Gastroesophageal sphincter (tissue), 3 donors: Measurements from ENCODE around the gene RHBDF2.

ENCODE experiments used
- CTCF ChIP-seq, 4 experiments: fragments of 200-600 bp in 2 of 4; fragments of 450-650 bp in 2 of 4; sonication (generic) in 1 of 4; IDR thresholded peaks; one replicate each; pipeline ENCODE4 v1.5.1; 2017 to 2019; ENCODE audit warnings: antibody characterized with exemption in 4 of 4, mild to moderate bottlenecking in 2 of 4, moderate library complexity in 2 of 4
- POLR2A ChIP-seq, 2 donors: fragments of 450-650 bp; IDR thresholded peaks; one replicate each; pipeline ENCODE4 v1.6.1; 2017; ENCODE audit warnings: antibody characterized with exemption in 2 of 2, mild to moderate bottlenecking in 2 of 2, moderate library complexity in 1 of 2

DNA sequence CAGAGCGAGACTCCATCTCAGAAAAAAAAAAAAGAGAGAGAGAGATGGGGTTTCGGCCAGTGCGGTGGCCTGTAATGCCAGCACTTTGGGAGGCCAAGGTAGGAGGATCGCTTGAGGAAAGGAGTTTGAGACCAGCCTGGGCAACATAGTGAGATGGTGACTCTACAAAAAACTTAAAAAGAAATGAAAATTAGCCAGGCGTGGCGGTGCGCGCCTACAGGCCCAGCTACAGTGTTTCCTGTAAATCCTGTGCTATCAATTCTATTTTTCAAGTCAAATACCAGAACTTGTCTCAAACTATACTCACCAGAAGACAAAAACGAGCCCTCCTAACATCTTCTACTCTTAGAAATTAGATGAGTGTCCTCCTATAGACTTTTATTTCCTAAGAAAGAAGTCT is 67.5 kb downstream of the RHBDF2 start:
- no peak for TF ChIP-seq POLR2A (IDR thresholded peaks at IDR 0.05)
- no peak for TF ChIP-seq CTCF (IDR thresholded peaks at IDR 0.05)
